NB4 (cell line): ENCODE data around the gene POLR2L.

Experiments
- CTCF ChIP-seq: IDR thresholded peaks from one replicate; pipeline ENCODE4 v1.5.1; 2012; ENCODE audit warnings: low read depth, low read length
- MAX ChIP-seq: IDR thresholded peaks from 2 replicates; pipeline ENCODE4 v1.6.1; 2011; ENCODE audit warnings: low read depth, low read length
- MYC ChIP-seq: IDR thresholded peaks from 2 replicates; pipeline ENCODE4 v1.6.1; 2011; ENCODE audit warnings: low read depth, low read length
- POLR2A ChIP-seq: IDR thresholded peaks from 2 replicates; pipeline ENCODE4 v1.6.1; 2011; ENCODE audit warnings: mild to moderate bottlenecking; ENCODE audit not compliant: insufficient read length; ENCODE audit errors: extremely low read depth

- TF ChIP-seq POLR2A (no peak), MYC (no peak), CTCF (no peak), MAX (peak; percentile 43)
These were observed 25.9 kb downstream of the POLR2L start for GRCh38 chr11:816433-816779.
